Activated T-cell treated with anti-CD3 and anti-CD28 coated beads for 1 hour (primary cell): ENCODE data around the gene HIPK2.

Source experiments
- DNase-seq: peaks from one replicate; pipeline ENCODE4 v3.0.0-alpha.2; 2020; ENCODE audit warnings: low read depth

Gene HIPK2

DNA sequence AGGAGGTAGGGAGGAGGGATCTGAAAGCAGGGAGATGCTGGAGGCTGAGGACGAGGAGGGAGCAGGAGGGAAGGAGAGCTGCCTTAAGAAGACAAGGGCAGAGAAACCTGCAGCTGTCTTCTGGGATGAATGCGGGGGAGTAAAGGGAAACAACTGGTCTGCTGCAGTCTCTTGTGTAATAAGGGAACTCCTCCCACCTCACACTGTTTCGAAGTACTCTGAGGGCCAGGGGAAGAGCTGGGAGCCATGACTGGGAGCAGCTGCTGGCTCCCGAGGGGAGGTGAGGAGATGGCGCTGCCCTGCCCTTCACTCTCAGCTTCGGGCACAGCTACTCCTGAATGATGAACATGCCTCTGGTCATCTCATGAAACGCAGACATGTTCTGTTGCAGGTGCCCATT is 189.2 kb downstream of the HIPK2 start:
- DNase-seq = no peak

DNA sequence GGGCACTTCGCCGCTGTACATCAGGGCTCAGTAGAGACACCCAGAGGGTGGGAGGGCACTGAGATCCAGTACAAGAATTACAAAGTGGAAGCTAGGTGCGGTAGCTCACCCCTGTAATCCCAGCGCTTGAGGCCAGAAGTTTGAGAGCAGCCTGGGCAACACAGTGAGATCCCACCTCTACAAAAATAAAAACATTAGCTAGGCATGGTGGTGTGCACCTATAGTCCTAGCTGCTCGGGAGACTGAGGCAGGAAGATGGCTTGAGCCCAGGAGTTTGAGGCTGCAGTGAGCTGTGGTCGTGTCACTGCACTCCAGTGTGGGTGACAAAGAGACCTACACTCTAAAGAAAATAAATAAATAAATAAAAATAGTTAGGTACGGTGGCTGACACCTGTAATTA is 190.3 kb downstream of the HIPK2 start:
- DNase-seq = no peak

DNA sequence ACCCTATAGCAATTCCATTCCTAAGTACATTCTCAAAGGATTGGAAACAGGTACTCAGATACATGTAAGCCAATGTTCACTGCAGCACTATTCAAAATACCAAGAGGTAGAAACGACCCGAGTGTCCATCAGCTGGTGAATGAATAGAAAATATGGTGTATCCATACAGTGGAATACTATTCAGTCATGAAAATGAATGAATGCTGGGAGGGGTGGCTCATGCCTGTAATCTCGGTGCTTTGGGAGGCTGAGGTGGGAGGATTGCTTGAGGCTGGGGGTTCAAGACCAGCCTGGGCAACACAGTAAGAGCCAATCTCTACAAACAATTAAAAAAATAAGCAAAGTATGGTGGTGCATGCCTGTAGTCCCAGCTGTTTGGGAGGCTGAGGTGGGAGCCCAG is 191.5 kb downstream of the HIPK2 start:
- DNase-seq = no peak

- DNase-seq = no peak
Observed at GRCh38 chr7:139585042-139585441, 192.8 kb downstream of the HIPK2 start.

GRCh38 chr7:139583826-139584553 is 193.8 kb downstream of the HIPK2 start:
- DNase-seq = no peak

GRCh38 chr7:139582671-139583155 is 195.1 kb downstream of the HIPK2 start:
- no peak for DNase-seq

DNA sequence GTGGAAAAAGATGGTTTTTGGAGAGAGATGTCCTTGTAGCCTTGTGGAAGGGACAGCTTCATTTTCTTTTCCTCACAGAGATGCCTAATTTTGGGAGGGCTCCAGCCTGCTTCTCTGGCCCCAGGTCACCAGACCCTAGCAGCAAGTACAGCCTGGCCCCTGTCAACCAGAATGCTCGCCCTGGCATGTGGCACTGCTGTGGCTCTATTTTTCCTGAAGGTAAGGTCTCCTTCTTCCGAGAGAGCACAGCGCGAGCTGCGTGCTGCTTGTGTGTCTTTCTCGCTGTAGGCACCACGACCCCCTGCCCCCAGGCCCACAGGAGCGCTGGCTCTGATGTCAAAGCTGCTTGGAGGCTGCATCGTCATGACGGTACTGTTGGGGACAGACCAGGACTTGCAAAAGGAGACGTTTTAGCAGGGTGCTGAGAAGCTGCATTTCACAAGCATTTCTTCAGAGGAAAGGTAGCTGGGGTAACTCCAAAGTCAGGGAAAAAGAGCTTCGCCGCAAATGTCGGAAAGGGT is 195.6 kb downstream of the HIPK2 start:
- no peak for DNase-seq

GRCh38 chr7:139580435-139580834 is 197.4 kb downstream of the HIPK2 start:
- DNase-seq = no peak

DNA sequence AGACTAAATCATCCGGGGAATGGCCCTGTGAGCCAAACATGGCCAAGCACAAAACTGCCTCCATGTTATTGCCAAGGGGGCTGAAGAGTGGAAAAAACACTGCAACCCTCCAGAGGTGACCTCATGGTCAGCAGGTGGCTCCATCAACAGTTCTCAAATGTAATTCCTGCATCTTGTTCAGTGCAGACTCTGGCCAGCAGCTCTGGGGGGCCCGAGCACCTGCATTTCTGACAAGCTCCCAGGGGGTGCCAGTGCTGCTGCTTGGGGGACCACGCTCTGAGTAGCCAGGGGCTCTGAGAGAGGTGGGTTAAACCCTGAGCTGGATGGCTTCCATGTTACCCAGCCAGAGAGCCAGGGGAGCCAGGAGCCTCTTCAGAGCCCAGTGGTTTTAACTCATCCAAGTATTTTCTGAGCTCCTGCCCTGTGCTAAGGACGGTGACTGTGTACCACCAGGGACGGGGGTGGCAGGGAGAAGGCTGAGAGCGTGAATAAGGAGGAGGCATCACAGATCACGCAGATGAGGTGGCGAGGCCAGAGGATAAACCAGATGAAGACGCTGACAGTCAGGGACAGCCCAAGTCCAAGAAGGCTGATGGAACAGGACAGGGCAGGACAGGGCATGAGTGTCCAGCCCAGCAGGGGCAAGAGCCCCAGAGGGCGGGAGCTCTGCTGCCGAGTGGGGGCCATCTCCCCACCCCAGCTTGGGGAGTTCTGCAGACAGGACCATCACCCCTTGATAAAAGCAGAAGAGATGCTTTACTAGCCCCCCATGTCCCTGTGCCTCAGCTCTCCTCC is 201.4 kb downstream of the HIPK2 start:
- DNase-seq = no peak

GRCh38 chr7:139575338-139575680 is 202.5 kb downstream of the HIPK2 start:
- no peak for DNase-seq

DNA sequence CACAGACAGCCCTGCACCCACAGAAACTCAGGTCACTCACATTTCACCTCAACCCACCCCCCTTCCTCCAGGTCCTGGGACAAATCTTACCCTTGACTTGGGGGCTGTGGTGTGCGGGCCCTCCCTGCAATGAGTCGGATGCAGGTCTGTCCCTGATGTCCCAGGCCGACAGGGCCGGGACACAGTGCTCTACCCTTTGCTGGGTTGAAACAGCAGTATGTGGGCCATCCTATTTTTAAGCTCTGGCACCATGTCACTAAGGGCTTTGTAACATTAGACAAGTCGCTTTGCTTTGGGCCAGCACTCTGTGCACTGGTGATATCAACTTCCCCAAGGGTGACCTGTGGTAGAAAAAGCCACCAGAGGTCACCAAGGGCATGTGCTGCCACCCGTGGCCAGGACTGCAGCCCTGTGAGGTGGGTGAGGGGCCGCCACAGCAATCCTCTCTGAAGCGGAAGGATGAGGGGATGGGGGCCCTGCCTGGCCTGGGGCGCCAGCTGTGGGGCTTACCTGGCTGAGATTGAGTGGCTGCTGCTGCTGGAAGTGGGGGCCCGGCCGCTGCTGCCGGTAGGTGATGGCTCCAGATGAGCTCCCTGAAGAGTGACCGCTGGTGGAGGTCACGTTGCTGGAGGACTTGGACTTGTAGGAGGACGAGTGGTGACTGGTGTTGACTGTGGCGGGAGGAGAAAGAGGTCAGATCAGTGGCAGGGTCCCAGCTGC is 203.0 kb downstream of the HIPK2 start:
- no peak for DNase-seq

- DNase-seq = no peak
Observed at GRCh38 chr7:139573871-139574270, 203.9 kb downstream of the HIPK2 start.

DNA sequence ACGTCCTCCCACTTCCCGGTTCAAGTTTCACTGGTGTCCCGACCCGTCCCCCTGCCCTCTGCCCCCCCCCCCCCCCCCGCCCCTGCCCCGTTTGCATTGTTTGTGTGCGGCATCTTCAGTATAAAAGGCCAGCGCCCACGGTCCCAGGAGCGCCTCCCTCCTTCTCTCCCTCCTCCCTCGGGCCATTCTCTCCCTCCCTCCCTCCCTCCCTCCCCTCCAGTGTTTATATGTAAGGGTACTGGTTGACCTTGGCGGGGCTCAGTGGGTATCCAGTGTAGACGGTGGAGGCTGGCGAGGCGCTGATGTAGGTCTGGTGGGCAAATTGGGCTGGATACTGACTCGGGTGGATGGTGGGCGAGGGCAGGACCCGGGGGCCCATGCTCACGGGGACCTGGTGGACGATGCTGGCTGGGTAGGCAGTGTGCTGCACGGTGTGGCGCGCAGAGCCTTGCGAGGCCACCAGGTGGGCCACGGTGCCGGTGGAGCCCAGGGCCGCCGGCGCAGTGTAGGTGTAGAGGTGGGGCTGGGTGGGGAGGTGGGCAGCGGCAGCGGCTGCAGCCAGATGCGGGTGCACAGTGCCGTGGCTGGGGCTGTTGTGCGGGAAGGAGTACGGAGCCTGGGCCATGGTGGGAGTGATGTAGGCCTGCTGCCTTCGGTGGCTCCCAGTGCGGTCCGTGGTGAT is 205.0 kb downstream of the HIPK2 start:
- no peak for DNase-seq

- DNase-seq = no peak
Observed at GRCh38 chr7:139572071-139572470, 205.7 kb downstream of the HIPK2 start.

- no peak for DNase-seq
Observed at GRCh38 chr7:139571651-139572050, 206.1 kb downstream of the HIPK2 start.

DNA sequence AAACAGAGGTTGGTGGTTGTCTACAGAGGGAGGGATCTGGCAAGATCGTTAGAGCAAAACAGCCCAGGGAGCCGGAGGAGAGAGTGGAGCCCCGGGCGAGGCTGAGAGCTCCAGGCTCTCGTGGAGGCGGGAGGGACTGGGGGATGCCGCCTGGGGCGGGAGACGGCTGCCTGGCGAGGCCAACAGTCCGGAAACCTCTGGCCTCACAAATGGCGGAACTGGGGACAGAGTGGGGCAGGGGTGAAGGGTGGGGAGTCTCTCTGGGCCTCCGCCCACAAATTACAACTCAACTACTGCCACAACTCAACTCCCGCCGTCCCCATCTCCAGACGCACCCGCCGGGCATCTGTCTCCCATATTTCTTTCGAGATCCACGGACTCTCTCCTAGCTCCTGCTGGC is 206.6 kb downstream of the HIPK2 start:
- no peak for DNase-seq

DNA sequence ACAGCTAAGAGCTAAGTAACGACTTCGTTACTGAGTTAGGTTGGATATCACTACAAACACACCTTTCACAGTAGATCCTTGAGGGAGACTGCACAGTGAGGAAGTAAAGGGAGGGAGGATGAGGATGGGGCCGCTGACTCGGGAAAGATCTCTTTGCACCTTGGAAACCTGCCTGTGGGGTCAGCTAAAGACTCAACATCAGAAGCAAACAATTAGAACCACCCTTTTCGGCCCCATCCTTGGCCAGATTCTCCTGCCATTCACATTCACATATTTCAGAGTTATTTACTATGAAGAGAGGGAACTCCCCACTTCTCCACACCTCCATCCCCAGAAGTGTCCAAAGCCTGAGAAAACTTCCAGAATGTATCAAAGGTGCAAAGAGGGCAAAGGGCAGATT is 207.2 kb downstream of the HIPK2 start:
- no peak for DNase-seq

DNA sequence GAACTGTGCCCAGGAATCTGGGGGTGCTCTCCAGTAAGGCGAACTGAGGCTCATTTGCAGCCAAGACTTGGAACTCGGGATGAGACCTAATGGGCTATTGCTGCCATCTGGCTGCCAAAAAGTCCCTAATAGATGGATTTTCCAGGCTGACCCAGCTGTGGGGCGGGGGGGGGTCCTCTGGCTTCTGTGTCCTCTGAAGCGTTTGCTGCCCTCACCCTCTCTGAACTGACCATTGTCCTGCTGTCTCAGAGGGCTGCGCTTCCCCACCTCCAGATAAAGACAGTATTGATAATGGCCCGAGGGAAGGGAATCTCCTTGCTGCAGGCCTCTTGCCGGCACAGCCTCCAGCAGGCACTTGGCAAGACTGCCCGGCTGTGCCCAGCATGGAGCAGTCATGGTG is 207.7 kb downstream of the HIPK2 start:
- DNase-seq = no peak

DNA sequence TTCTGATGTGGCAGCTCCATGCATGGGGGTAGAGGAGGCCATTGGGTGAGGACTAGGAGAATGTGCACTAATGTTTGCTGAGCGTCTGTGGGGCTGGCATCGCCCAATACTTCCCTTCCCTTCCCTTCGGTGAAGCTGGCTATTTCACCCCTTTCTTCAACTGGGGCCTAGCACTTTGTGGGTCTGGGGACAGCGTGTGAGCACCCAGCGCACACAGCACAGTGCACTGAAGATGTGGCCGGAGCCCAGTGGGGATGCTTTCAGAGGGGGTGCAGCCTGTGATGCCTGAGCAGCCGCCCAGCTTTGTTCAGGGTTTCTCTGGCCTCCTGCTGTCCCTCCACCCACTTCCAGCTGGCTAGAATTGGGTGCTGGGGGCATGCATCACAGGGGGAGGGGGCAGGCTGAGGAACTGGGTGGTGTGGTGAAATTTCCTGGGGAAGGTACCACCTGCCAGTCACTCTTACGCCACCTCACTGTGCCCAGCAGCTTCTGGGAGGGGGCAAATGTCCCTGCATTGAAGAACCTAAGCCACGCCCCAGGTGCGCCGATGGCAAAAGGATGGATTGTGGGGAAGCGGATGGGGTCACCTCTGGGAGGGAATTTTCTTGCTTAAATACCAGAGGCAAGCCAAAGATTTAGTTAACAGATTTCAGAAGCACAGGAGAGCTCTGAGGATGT is 208.8 kb downstream of the HIPK2 start:
- no peak for DNase-seq

- DNase-seq = no peak
Observed at GRCh38 chr7:139568346-139568675, 209.5 kb downstream of the HIPK2 start.

GRCh38 chr7:139567647-139568345 is 210.0 kb downstream of the HIPK2 start:
- no peak for DNase-seq
